Esophagus (tissue), 2 donors: Measurements from ENCODE around the gene HIVEP1. TPM values are rescaled to one million over a fixed set of nuclear protein-coding genes. Genes with fewer than 3 reads are reported as not detected.
"Not testable (repeated sequence)": the region's sequence is repeated elsewhere in the genome, so short reads cannot be mapped to it uniquely, and the experiment has no call there.

Experiments
- H3K27ac ChIP-seq, 2 donors: one replicate each; pipeline ENCODE4 v1.5.1; 2013; ENCODE audit warnings: low read depth in 2 of 2, mild to moderate bottlenecking in 2 of 2, inconsistent platforms in 1 of 2, low read length in 1 of 2, moderate library complexity in 1 of 2
- H3K27me3 ChIP-seq, 2 donors: one replicate each; pipeline ENCODE4 v1.6.1; 2013; ENCODE audit warnings: low read length in 2 of 2, control low read depth in 1 of 2, mild to moderate bottlenecking in 1 of 2; ENCODE audit not compliant: insufficient read depth in 2 of 2, control insufficient read depth in 1 of 2
- H3K36me3 ChIP-seq, 2 donors: one replicate each; pipeline ENCODE4 v1.6.1; 2013; ENCODE audit warnings: low read length in 1 of 2; ENCODE audit not compliant: control insufficient read depth in 2 of 2, insufficient read depth in 2 of 2
- H3K4me1 ChIP-seq, 2 donors: one replicate each; pipeline ENCODE4 v1.6.1; 2013; ENCODE audit warnings: low read length in 1 of 2; ENCODE audit not compliant: control insufficient read depth in 2 of 2, insufficient read depth in 2 of 2
- H3K4me3 ChIP-seq, 2 donors: one replicate each; pipeline ENCODE4 v1.5.1; 2013; ENCODE audit warnings: low read length in 2 of 2, mild to moderate bottlenecking in 2 of 2, low read depth in 1 of 2, moderate library complexity in 1 of 2
- H3K9me3 ChIP-seq, 2 donors: one replicate each; pipeline ENCODE4 v1.6.1; 2013; ENCODE audit warnings: mild to moderate bottlenecking in 2 of 2, low read depth in 1 of 2, low read length in 1 of 2, moderate library complexity in 1 of 2; ENCODE audit not compliant: control insufficient read depth in 2 of 2, insufficient read depth in 1 of 2
- WGBS, 2 donors: extraction: QIAGEN DNeasy Blood & Tissue Kit; methylation state at CpG; one replicate each; pipeline ENCODE4 v1.1.7; 2013; 5-methylcytosine and 5-hydroxymethylcytosine counted together
- polyA plus RNA-seq, 2 donors: library from polyadenylated mRNA; stranded (reverse); fragments of 200-250 nt; gene quantifications; one replicate each; pipeline ENCODE4 v1.2.3, GENCODE V29; 2013
- donor health status: healthy with polysubstance abuse.
- donor health status: Bipolar disorder and iron deficiency.

Gene HIVEP1
- polyA plus RNA-seq, 2 donors, result 4.0 to 7.8 TPM

DNA sequence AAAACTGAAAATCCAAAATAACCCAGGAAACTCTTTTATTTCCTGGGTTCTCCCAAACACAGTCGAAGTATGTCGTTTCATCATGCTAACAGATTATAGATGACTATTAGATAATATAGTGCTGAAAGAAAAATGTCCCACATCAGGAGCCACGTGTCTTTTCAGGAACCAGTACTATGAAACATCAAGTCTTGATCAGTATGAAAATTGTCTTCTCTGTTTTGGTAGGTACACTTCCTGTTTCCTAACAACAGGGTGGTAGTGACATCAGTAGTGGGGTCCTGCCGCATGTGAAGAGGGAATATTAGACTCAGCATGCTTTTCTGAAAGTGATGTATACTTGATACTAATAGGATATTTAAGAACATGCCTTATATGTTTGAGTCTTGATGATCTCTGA, 136.7 kb downstream of the HIVEP1 start:
- Histone ChIP-seq H3K27me3 (no peaks in the 10 kb centered on the region), H3K4me3 (no peak overlapping the region), H3K4me1 (no peaks in the 10 kb centered on the region), H3K27ac (no peak overlapping the region), H3K9me3 (no peaks in the 10 kb centered on the region), H3K36me3 (no peaks in the 10 kb centered on the region)
- 48 to 59% methylated on average over 4 of the region's 4 CpGs for WGBS, 2 donors

DNA sequence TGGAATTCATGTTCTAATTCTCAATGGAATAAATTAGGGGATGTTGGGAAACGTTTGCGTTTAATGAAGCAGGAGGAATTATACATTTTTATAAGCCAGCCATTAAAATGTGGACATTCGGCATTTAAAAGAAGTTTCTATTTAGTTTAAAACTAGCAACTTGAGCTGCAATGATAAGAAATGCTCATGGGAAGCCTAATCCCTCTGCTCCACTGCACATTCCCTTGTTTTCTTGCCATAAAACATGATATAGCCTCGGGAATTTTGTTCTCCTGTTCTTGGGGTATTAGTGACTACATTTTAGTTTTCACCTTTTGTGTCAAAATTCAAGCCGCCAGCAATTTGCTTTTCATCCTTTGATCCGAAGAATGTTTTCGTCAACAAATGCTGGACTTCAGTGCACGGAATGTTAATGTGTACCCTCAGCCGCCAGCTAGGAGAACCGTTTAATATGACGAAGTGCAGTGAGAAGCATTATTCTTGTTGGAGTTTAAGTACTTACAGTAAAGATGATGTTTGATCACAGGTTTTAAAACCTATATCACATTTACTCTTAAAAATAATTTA, 137.9 kb downstream of the HIVEP1 start:
- H3K4me3 ChIP-seq, result no peak overlapping the region
- no peaks in the 10 kb centered on the region for H3K4me1 ChIP-seq
- 82 to 84% methylated on average over 11 of the region's 11 CpGs for WGBS, 2 donors
- no peak overlapping the region for H3K27ac ChIP-seq
- no peaks in the 10 kb centered on the region for H3K27me3 ChIP-seq
- H3K9me3 ChIP-seq, result no peaks in the 10 kb centered on the region
- H3K36me3 ChIP-seq, result no peaks in the 10 kb centered on the region

DNA sequence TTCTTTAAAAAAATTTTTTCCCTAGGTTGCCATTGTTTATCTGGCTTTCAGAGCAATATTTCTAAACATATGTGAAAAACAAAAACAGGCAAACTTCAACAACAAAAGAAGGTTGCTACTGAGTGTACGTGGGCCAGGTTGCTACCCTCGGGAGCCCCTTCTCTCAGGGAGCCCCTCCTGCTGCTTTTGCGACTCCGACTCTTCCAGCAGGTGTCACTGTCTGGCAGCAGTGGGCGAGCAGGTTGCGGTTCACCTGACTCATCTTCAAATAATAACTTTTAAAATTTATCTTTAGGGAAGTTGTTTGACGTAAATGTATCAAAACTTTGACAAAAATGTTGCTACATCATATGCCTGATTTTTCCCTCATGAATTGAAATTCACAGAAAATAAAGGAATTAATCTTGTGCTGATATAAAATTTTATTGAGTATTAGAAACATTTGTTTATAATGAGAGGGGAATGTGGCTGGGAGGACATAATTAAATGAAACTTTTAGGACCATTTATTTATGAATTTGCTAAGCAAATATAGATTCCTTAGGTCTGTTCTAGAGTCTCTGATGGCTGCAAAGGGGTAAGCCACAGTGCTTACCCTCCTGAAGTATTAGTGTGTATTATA, 138.8 kb downstream of the HIVEP1 start:
- Histone ChIP-seq H3K4me3 (no peak overlapping the region), H3K27ac (peak overlapping the region in 1 of 2 donors; percentile 31), H3K9me3 (no peaks in the 10 kb centered on the region), H3K27me3 (no peaks in the 10 kb centered on the region), H3K4me1 (no peaks in the 10 kb centered on the region), H3K36me3 (no peaks in the 10 kb centered on the region)
- 49 to 59% methylated on average over 7 of the region's 7 CpGs for WGBS, 2 donors

DNA sequence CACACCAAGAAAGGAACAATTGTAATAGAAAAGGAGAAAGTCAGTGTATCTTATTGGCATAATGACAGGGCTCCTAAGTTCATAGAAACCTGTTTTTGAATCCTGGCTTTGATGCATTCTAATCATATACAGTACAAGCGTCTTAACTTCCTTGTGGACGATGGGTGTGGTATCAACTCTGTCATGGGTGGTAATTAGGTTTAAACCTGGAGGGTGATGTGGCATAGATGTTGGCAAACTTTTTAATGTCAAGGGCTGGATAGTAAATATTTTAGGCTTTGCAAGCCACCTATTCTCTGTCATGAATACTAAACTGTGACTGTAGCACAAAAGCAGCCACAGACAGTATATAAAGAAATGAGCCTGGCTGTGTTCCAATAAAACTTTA, 139.3 kb downstream of the HIVEP1 start:
- WGBS, 2 donors, result 64% methylated on average over 2 of the region's 2 CpGs
- Histone ChIP-seq H3K27ac (peak overlapping the region in 1 of 2 donors; percentile 6), H3K27me3 (no peaks in the 10 kb centered on the region), H3K36me3 (no peaks in the 10 kb centered on the region), H3K9me3 (no peaks in the 10 kb centered on the region), H3K4me1 (no peaks in the 10 kb centered on the region), H3K4me3 (no peak overlapping the region)

DNA sequence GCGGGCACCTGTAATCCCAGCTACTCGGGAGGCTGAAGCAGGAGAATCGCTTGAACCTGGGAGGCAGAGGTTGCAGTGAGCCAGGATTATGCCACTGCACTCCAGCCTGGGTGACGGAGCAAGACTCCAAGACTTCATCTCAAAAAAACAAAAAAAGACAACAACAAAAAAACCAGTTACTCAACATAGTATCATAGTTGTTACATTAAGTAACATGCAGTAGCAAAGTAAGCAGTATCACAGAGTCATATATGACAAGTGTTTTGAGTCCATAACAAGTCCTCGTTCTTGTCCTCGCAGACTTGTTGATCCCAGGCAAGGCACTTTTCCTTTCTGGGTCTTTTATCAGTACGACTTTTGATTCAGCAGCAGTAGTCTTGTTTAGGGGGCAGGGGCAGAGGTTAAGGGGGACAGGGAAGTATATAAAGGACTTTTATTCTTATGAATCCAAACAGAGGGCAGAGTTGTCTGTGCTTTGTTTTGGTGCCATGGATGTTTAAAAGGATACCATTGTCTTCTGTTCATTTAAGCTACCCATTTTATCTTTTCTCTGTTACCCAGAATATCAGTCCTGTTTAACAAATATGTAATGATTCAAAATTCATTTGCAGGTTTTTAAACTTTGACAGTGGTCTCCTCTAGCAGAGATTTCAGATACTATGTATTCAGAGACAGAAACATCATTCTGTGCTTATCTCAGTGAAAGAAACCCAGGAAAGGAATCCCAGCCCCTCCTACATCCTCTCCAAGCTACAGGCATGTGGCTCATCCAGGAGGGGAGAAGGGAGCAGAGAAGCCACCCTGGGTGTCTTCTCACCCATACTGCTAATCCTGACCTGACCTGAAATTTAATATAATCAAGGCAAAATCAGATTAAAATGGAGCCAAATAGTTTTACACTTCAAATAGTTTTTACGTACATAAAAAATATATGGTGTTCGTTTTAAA, 140.2 kb downstream of the HIVEP1 start:
- no peaks in the 10 kb centered on the region for H3K27me3 ChIP-seq
- WGBS, 2 donors, result 75 to 79% methylated on average over 9 of the region's 9 CpGs
- H3K9me3 ChIP-seq, result no peaks in the 10 kb centered on the region
- no peak overlapping the region for H3K4me3 ChIP-seq
- no peaks in the 10 kb centered on the region for H3K4me1 ChIP-seq
- H3K27ac ChIP-seq, result peak overlapping the region; percentile 22 to 23
- H3K36me3 ChIP-seq, result no peaks in the 10 kb centered on the region

DNA sequence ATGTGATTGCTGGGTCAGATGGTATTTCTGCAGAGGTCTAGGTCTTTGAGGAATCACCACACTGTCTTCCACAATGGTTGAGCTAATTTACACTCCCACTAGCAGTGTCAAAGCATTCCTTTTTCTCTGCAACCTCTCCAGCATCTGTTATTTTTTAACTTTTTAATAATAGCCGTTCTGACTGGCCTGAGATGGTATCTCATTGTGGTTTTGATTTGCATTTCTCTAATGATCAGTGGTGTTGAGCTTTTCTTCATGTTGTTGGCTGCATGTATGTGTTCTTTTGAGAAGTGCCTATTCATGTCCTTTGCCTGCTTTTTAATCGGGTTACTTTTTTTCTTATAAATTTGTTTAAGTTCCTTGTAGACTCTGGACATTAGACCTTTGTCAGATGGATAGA, 143.7 kb downstream of the HIVEP1 start:
- 93 to 94% methylated on average over 2 of the region's 2 CpGs for WGBS, 2 donors
- H3K27ac ChIP-seq, H3K36me3 ChIP-seq, H3K9me3 ChIP-seq, H3K27me3 ChIP-seq, H3K4me1 ChIP-seq, H3K4me3 ChIP-seq: not testable (repeated sequence)

DNA sequence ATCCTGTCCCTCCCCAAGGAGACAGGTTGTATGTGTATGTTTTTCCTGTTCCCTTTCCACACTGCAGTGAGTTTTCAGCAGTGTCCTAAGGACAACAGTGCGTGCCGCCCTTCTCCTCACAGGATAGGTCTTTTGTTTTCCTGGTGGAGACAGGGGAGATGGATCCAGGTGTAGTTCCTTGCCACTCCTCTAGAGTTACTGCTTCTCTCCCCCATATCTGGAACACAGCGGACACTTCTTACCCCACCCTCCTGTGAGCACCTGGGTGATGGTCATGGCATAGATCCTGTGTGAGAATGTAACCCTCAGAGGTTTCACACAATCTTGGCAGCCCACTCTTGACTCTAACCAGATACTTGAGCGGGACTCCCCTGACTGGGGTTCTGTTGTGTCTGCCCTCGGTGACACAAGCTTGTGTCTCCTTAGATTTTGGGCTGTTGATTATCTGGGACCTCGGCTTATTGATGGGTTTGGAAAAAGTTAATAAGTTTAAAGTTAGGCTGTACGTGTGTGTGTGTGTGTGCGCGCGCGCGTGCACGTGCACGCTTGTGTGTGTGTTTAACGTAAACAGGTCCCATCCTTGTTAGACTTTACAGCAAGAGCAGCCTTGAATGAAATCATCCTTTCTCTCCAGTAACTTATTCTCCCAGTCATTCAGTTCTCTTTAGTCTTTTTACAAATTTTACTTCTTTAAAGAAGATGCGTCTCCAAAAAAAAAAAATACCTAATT, 146.7 kb downstream of the HIVEP1 start:
- Histone ChIP-seq H3K36me3 (peaks cover 9 to 12% of the 10 kb centered on the region in 2 donors), H3K4me3 (no peak overlapping the region), H3K27ac (no peak overlapping the region), H3K9me3 (no peaks in the 10 kb centered on the region), H3K27me3 (no peaks in the 10 kb centered on the region), H3K4me1 (no peaks in the 10 kb centered on the region)
- WGBS, 2 donors, result 96 to 99% methylated on average over 16 of the region's 16 CpGs

DNA sequence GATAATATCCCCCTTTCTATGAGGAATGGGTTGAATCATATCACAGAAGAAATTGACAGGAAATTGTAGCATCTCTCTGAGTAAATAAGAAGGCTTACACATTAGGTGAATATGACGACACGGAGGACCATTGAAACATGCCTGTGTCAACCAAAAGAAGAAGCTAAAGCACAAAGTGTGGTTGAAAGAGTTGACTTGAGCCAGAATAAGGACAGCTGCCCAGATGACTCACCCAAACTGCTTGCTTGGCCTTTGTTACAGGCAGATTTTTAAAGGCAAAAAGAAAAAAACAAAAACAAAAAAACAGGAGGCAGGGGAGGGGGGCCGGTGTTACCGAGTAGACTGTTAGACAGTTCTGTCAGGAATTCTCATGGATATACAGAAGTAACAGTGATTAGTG, 148.2 kb downstream of the HIVEP1 start:
- Histone ChIP-seq H3K4me3 (no peak overlapping the region), H3K27ac (no peak overlapping the region), H3K36me3 (peaks cover 9 to 14% of the 10 kb centered on the region in 2 donors), H3K27me3 (no peaks in the 10 kb centered on the region), H3K4me1 (no peaks in the 10 kb centered on the region), H3K9me3 (no peaks in the 10 kb centered on the region)
- WGBS, 2 donors, result 78 to 80% methylated on average over 4 of the region's 4 CpGs

DNA sequence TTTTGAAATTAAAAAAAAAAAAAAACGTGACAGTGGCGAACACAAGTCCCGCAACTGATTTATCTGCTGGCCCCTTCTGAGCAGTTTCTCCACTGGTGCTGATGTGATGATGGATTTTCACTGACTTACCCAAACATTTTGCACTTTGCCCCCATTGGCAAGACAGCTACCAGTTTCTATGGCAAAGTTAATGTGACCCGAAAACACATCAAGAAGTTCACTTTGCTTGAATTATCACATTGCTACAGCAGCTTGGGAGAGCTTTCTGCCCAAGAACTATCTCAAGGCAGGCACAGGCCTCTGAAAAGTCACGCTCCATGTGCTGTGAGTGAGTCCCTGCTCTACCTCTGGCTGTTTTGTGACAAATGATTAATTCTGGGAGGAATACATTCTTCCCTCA, 150.1 kb downstream of the HIVEP1 start:
- Histone ChIP-seq H3K27me3 (no peaks in the 10 kb centered on the region), H3K9me3 (no peaks in the 10 kb centered on the region), H3K36me3 (peaks cover 9 to 14% of the 10 kb centered on the region in 2 donors), H3K4me1 (no peaks in the 10 kb centered on the region), H3K27ac (no peak overlapping the region), H3K4me3 (no peak overlapping the region)
- 96% methylated on average over 5 of the region's 5 CpGs for WGBS, 2 donors
